Neural cell (in vitro differentiated cells): ENCODE measurements around the gene RSU1.

Experiments used
- TAF1 ChIP-seq: IDR thresholded peaks from 2 replicates; pipeline ENCODE4 v1.6.1; 2012; ENCODE audit warnings: low read depth
- TF ChIP-seq, protein P1 (sequence below): fragments of 450-650 bp; IDR thresholded peaks from 2 replicates; pipeline ENCODE4 v1.5.1; 2014; ENCODE audit warnings: antibody characterized with exemption, mild to moderate bottlenecking, moderate library complexity; ENCODE audit not compliant: poor library complexity, severe bottlenecking

DNA sequence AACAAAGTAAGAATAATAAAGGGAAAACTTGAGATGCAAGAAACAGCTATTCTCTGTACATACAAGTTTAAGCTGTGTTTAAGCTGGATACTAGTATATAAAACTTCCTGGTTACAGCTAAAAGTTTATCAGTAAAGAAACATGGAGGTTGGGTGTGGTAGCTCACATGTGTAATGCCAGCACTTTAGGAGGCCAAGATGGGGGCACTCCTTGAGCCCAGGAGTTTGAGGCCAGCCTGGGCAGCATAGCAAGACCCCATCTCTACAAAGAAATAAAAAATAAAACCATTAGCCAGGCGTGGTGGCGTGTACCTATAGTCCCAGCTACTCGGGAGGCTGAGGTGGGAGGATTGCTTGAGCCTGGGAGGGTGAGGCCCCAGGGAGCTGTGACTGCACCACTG lies 3.2 kb downstream of the RSU1 start:
- TF ChIP-seq, protein P1, sequence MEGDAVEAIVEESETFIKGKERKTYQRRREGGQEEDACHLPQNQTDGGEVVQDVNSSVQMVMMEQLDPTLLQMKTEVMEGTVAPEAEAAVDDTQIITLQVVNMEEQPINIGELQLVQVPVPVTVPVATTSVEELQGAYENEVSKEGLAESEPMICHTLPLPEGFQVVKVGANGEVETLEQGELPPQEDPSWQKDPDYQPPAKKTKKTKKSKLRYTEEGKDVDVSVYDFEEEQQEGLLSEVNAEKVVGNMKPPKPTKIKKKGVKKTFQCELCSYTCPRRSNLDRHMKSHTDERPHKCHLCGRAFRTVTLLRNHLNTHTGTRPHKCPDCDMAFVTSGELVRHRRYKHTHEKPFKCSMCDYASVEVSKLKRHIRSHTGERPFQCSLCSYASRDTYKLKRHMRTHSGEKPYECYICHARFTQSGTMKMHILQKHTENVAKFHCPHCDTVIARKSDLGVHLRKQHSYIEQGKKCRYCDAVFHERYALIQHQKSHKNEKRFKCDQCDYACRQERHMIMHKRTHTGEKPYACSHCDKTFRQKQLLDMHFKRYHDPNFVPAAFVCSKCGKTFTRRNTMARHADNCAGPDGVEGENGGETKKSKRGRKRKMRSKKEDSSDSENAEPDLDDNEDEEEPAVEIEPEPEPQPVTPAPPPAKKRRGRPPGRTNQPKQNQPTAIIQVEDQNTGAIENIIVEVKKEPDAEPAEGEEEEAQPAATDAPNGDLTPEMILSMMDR: no peak
- TF ChIP-seq TAF1: no peak
